K562 (cell line): Measurements from ENCODE around the gene PREX1. TPM values are rescaled to one million over a fixed set of nuclear protein-coding genes. Genes with fewer than 3 reads are reported as not detected.

Experiments used
- ATF7 ChIP-seq: fragments of 450-650 bp; IDR thresholded peaks from 2 replicates; pipeline ENCODE4 v1.7.1; 2014; ENCODE audit warnings: mild to moderate bottlenecking, moderate library complexity
- CBFB ChIP-seq: sonication (generic); formaldehyde crosslinking; IDR thresholded peaks from 2 replicates; pipeline ENCODE4 v1.4.0; 2020; ENCODE audit warnings: mild to moderate bottlenecking, missing genetic modification reagents
- CEBPB ChIP-seq: fragments of 450-650 bp; IDR thresholded peaks from 2 replicates; pipeline ENCODE4 v1.6.1; 2016; ENCODE audit warnings: missing genetic modification characterization, missing compliant biosample characterization
- IRF9 ChIP-seq: fragments of 450-650 bp; IDR thresholded peaks from 2 replicates; pipeline ENCODE4 v1.6.1; 2016; ENCODE audit warnings: missing biosample characterization, missing genetic modification characterization
- JUND ChIP-seq, 2 experiments: IDR thresholded peaks; 2 replicates in 1 of 2; 3 replicates in 1 of 2; pipeline ENCODE4 v1.6.1; 2011; ENCODE audit warnings: borderline replicate concordance in 2 of 2, low read depth in 2 of 2, low read length in 2 of 2, improper control_type of control experiment in 1 of 2, missing biosample characterization in 1 of 2, missing genetic modification characterization in 1 of 2, missing genetic modification reagents in 1 of 2
- MAFK ChIP-seq: IDR thresholded peaks from 2 replicates; pipeline ENCODE4 v1.6.1; 2011; ENCODE audit warnings: low read length, improper control_type of control experiment
- MCM2 ChIP-seq: fragments of 450-650 bp; IDR thresholded peaks from 2 replicates; pipeline ENCODE4 v1.6.1; 2017; ENCODE audit warnings: low read depth, mild to moderate bottlenecking
- NCOR1 ChIP-seq: fragments of 450-650 bp; IDR thresholded peaks from 2 replicates; pipeline ENCODE4 v1.6.1; 2016; ENCODE audit warnings: mild to moderate bottlenecking, moderate library complexity
- NFATC3 ChIP-seq: fragments of 450-650 bp; IDR thresholded peaks from 2 replicates; pipeline ENCODE4 v1.6.1; 2017; ENCODE audit warnings: mild to moderate bottlenecking
- SMARCB1 ChIP-seq: IDR thresholded peaks from 2 replicates; pipeline ENCODE4 v1.6.1; 2011; ENCODE audit warnings: improper control_type of control experiment, low read depth; ENCODE audit not compliant: insufficient read length
- SNAPC5 ChIP-seq: fragments of 250-450 bp; sonication (Bioruptor Pico); IDR thresholded peaks from 2 replicates; pipeline ENCODE4 v1.8.0; 2021; ENCODE audit warnings: moderate library complexity, mild to moderate bottlenecking, inconsistent platforms
- SRSF3 ChIP-seq: fragments of 200-400 bp; formaldehyde crosslinking; IDR thresholded peaks from 2 replicates; pipeline ENCODE4 v1.6.1; 2016; ENCODE audit warnings: mild to moderate bottlenecking, low read length, moderate library complexity; ENCODE audit not compliant: insufficient read depth
- TFE3 ChIP-seq: fragments of 450-650 bp; formaldehyde crosslinking; IDR thresholded peaks from 2 replicates; pipeline ENCODE4 v1.4.0; 2020; ENCODE audit warnings: mild to moderate bottlenecking, mixed read lengths
- USF1 ChIP-seq: sonication (generic); formaldehyde crosslinking; IDR thresholded peaks from 2 replicates; pipeline ENCODE4 v1.9.0; 2022; ENCODE audit warnings: mild to moderate bottlenecking, missing genetic modification reagents
- ZFP91 ChIP-seq: sonication (generic); formaldehyde crosslinking; IDR thresholded peaks from 2 replicates; pipeline ENCODE4 v1.8.0; 2022; ENCODE audit warnings: mild to moderate bottlenecking, missing genetic modification reagents
- ZNF134 ChIP-seq: fragments of 250-450 bp; sonication (Bioruptor Pico); conservative IDR thresholded peaks from 2 replicates; pipeline ENCODE4 v1.4.0; 2020
- ZNF232 ChIP-seq: sonication (generic); formaldehyde crosslinking; IDR thresholded peaks from 2 replicates; pipeline ENCODE4 v1.8.0; 2022; ENCODE audit warnings: mild to moderate bottlenecking, missing genetic modification reagents
- ZNF398 ChIP-seq: fragments of 250-450 bp; sonication (Bioruptor Pico); IDR thresholded peaks from 2 replicates; pipeline ENCODE4 v1.8.0; 2021; ENCODE audit warnings: moderate library complexity, mild to moderate bottlenecking, inconsistent platforms
- ZNF445 ChIP-seq: fragments of 250-450 bp; sonication (Bioruptor Pico); IDR thresholded peaks from 2 replicates; pipeline ENCODE4 v1.4.0; 2020; ENCODE audit warnings: low read depth, mild to moderate bottlenecking, moderate library complexity
- ZNF830 ChIP-seq: fragments of 250-450 bp; sonication (Bioruptor Pico); IDR thresholded peaks from 2 replicates; pipeline ENCODE4 v1.5.0; 2021; ENCODE audit warnings: mild to moderate bottlenecking
- ZZZ3 ChIP-seq: fragments of 450-650 bp; IDR thresholded peaks from 2 replicates; pipeline ENCODE4 v1.6.1; 2016; ENCODE audit warnings: antibody characterized with exemption, mild to moderate bottlenecking, moderate library complexity
- polyA plus RNA-seq, 8 experiments: library from polyadenylated mRNA; depleted of rRNA in 4 of 8; stranded (reverse) in 5 of 8; unstranded in 3 of 8; fragments of >200 nt; fragmentation: Nextera tagmentation in 2 of 8; fragmentation: Illumina TruSeq in 1 of 8; extraction: Ambion mirVana in 2 of 8; extraction: Trizol in 1 of 8; gene quantifications; 2 replicates each; pipeline versions ENCODE4 v1.2.1 to v1.2.3, GENCODE V29; 2011 to 2014; ENCODE audit warnings: inconsistent platforms in 1 of 8, missing spikeins in 1 of 8
- total RNA-seq, 7 experiments: library from RNA; depleted of rRNA in 6 of 7; stranded (reverse); fragments of >200 nt in 6 of 7; fragmentation: Illumina TruSeq in 2 of 7; extraction: Trizol in 2 of 7; gene quantifications; 2 replicates each; pipeline versions ENCODE4 v1.2.1 to v1.2.3, GENCODE V29; 2011 to 2021; ENCODE audit warnings: low replicate concordance in 1 of 7

Gene PREX1
- total and polyA plus RNA-seq, 9 of the 15 experiments (the other 6 are each of a cell fraction or from before 2014, with no cell fraction given): 0.37 to 10.4 (median 4.8) TPM

- TF ChIP-seq JUND (IDR thresholded peaks at IDR 0.05; ENCODE audit: borderline replicate concordance, low read depth, low read length): peak; percentile 13; the same call in 1 of the 2 replicates
- TF ChIP-seq JUND (tag; IDR thresholded peaks at IDR 0.05; ENCODE audit: borderline replicate concordance, low read depth, low read length): no peak
- no peak for TF ChIP-seq TFE3 (CRISPR knock-in tag)
- TF ChIP-seq CBFB (CRISPR knock-in tag): no peak
- TF ChIP-seq ZNF232 (CRISPR knock-in tag): no peak
- TF ChIP-seq CEBPB (tag): peak; percentile 70
- TF ChIP-seq NFATC3: no peak
- TF ChIP-seq MCM2: no peak
- TF ChIP-seq USF1 (CRISPR knock-in tag): no peak
- no peak for TF ChIP-seq ZNF398 (CRISPR knock-in tag)
- no peak for TF ChIP-seq SNAPC5 (CRISPR knock-in tag)
- peak; percentile 66; the same call in 1 of the 2 replicates for TF ChIP-seq ATF7
- 0 out of 2 replicates have a peak, but pooled peaks have one; percentile 12 for TF ChIP-seq IRF9 (tag)
- no peak for TF ChIP-seq SRSF3
- no peak for TF ChIP-seq ZNF134 (CRISPR knock-in tag)
- TF ChIP-seq NCOR1: no peak
- TF ChIP-seq ZNF830 (CRISPR knock-in tag): no peak
- no peak for TF ChIP-seq ZZZ3
- TF ChIP-seq SMARCB1: no peak
- TF ChIP-seq ZNF445 (CRISPR knock-in tag): no peak
- 0 out of 2 replicates have a peak, but pooled peaks have one; percentile 1 for TF ChIP-seq MAFK
- TF ChIP-seq ZFP91 (CRISPR knock-in tag): no peak
Observed at GRCh38 chr20:48705240-48706115, 122.3 kb downstream of the PREX1 start (continued).
